MM.1S (cell line): Measurements from ENCODE around the gene TMEM154.

Source experiments
- EZH2 ChIP-seq: fragments of 300-600 bp; sonication (generic); optimal IDR thresholded peaks from 2 replicates; pipeline ENCODE3; 2017; ENCODE audit warnings: low read depth, mild to moderate bottlenecking, antibody characterized with exemption, low read length, mixed read lengths
- EZH2phosphoT487 ChIP-seq: fragments of 300-600 bp; sonication (generic); IDR thresholded peaks from 2 replicates; pipeline ENCODE4 v1.6.1; 2018; ENCODE audit warnings: antibody characterized with exemption, low read length
- TF ChIP-seq, protein P1 (sequence below): fragments of 300-600 bp; sonication (generic); IDR thresholded peaks from 2 replicates; pipeline ENCODE4 v1.5.1; 2016; ENCODE audit warnings: antibody characterized with exemption, low read length, mixed read lengths

DNA sequence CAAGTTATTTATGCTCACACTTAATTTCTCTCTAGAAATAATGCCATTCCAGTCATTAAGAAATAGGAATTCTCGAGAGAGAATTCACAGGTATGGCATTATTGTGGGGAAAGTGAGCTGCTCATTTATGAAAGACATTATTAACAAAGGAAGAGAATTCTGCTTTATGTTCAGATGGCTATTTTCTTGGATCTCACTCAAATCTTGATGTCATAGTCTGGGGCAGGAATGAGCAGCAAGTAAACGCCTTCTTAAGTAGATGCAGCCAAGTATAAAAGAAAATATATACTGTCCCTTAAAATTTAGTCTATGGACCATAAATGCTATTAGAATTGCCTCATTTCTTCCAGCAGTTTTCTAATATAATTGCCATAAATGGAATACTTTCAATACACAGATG is 85.7 kb downstream of the TMEM154 start:
- TF ChIP-seq, protein P1, sequence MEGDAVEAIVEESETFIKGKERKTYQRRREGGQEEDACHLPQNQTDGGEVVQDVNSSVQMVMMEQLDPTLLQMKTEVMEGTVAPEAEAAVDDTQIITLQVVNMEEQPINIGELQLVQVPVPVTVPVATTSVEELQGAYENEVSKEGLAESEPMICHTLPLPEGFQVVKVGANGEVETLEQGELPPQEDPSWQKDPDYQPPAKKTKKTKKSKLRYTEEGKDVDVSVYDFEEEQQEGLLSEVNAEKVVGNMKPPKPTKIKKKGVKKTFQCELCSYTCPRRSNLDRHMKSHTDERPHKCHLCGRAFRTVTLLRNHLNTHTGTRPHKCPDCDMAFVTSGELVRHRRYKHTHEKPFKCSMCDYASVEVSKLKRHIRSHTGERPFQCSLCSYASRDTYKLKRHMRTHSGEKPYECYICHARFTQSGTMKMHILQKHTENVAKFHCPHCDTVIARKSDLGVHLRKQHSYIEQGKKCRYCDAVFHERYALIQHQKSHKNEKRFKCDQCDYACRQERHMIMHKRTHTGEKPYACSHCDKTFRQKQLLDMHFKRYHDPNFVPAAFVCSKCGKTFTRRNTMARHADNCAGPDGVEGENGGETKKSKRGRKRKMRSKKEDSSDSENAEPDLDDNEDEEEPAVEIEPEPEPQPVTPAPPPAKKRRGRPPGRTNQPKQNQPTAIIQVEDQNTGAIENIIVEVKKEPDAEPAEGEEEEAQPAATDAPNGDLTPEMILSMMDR: no peak
- no peak for TF ChIP-seq EZH2phosphoT487
- no peak for TF ChIP-seq EZH2
